ENCODE data around the gene SOD1. TPM values are rescaled to one million over a fixed set of nuclear protein-coding genes. Genes with fewer than 3 reads are reported as not detected.

The SOD1 gene
- total RNA-seq, 4 donors from 2014 or later, result 129 to 222 (median 185) TPM

GRCh38 chr21:31616216-31616615 is 43.3 kb upstream of the SOD1 start:
- 84 to 89% methylated on average over 9 of the region's 9 CpGs for WGBS, 2 donors

GRCh38 chr21:31618696-31619430 is 40.6 kb upstream of the SOD1 start:
- no peak for DNase-seq (ENCODE audit: low spot score in 2 of 2)
- no peak for TF ChIP-seq EP300 (IDR thresholded peaks at IDR 0.05)
- TF ChIP-seq CTCF (IDR thresholded peaks at IDR 0.05), result no peak
- H3K27ac ChIP-seq, result no peak overlapping the region
- 63 to 78% methylated on average over 2 of the region's 2 CpGs for WGBS, 2 donors
- no peaks in the 10 kb centered on the region for H3K27me3 ChIP-seq
- no peak overlapping the region for H3K4me3 ChIP-seq
- no peaks in the 10 kb centered on the region for H3K36me3 ChIP-seq
- H3K9me3 ChIP-seq, result peaks cover 0 to 6% (median 0%) of the 10 kb centered on the region in 4 donors
- H3K4me1 ChIP-seq, result no peaks in the 10 kb centered on the region

More at GRCh38 chr21:31616216-31616615, 43.3 kb upstream of the SOD1 start:
- Histone ChIP-seq H3K36me3 (no peaks in the 10 kb centered on the region), H3K9me3 (peaks cover 0 to 11% (median 0%) of the 10 kb centered on the region in 4 donors), H3K4me1 (peaks cover 0 to 4% (median 0%) of the 10 kb centered on the region in 4 donors), H3K4me3 (no peak overlapping the region), H3K27me3 (no peaks in the 10 kb centered on the region), H3K27ac (no peak overlapping the region)
- TF ChIP-seq CTCF (IDR thresholded peaks at IDR 0.05) (no peak), POLR2A (IDR thresholded peaks at IDR 0.05) (no peak), EP300 (IDR thresholded peaks at IDR 0.05) (no peak)
- no peak for DNase-seq (ENCODE audit: low spot score in 2 of 2)

GRCh38 chr21:31622397-31622796 is 37.1 kb upstream of the SOD1 start:
- WGBS, 2 donors, result 69 to 79% methylated on average over 3 of the region's 3 CpGs
- no peak overlapping the region for H3K27ac ChIP-seq
- no peak overlapping the region for H3K4me3 ChIP-seq
- H3K4me1 ChIP-seq, result no peaks in the 10 kb centered on the region
- no peak for DNase-seq (ENCODE audit: low spot score in 2 of 2)
- H3K27me3 ChIP-seq, result no peaks in the 10 kb centered on the region
- TF ChIP-seq EP300 (IDR thresholded peaks at IDR 0.05) (no peak), POLR2A (IDR thresholded peaks at IDR 0.05) (no peak), CTCF (IDR thresholded peaks at IDR 0.05) (no peak)
- no peaks in the 10 kb centered on the region for H3K36me3 ChIP-seq
- peaks cover 0 to 6% (median 0%) of the 10 kb centered on the region in 4 donors for H3K9me3 ChIP-seq

- no peak overlapping the region for H3K4me3 ChIP-seq
- no peaks in the 10 kb centered on the region for H3K4me1 ChIP-seq
- no peak for DNase-seq (ENCODE audit: low spot score in 2 of 2)
- WGBS, 2 donors, result 79 to 85% methylated on average over 6 of the region's 6 CpGs
- TF ChIP-seq POLR2A (IDR thresholded peaks at IDR 0.05) (no peak), CTCF (IDR thresholded peaks at IDR 0.05) (no peak)
- no peaks in the 10 kb centered on the region for H3K27me3 ChIP-seq
- H3K27ac ChIP-seq, result no peak overlapping the region
- peaks cover 0 to 6% (median 0%) of the 10 kb centered on the region in 4 donors for H3K9me3 ChIP-seq
- H3K36me3 ChIP-seq, result no peaks in the 10 kb centered on the region
Measured at GRCh38 chr21:31623664-31624063, 35.8 kb upstream of the SOD1 start.

GRCh38 chr21:31624181-31624580 is 35.3 kb upstream of the SOD1 start:
- Histone ChIP-seq H3K36me3 (no peaks in the 10 kb centered on the region), H3K9me3 (peaks cover 0 to under 1% (median 0%) of the 10 kb centered on the region in 4 donors), H3K4me3 (no peak overlapping the region), H3K27me3 (no peaks in the 10 kb centered on the region), H3K27ac (no peak overlapping the region), H3K4me1 (no peaks in the 10 kb centered on the region)
- WGBS, 2 donors, result 34 to 47% methylated on average over 3 of the region's 3 CpGs
- TF ChIP-seq EP300 (IDR thresholded peaks at IDR 0.05), result no peak
- TF ChIP-seq POLR2A (IDR thresholded peaks at IDR 0.05), result no peak
- TF ChIP-seq CTCF (IDR thresholded peaks at IDR 0.05), result no peak
- DNase-seq (ENCODE audit: low spot score in 2 of 2), result no peak

Measured in tibial nerve (tissue), 4 donors.